ENCODE data around the gene RBBP7.

RBBP7 gene

GRCh38 chrX:16832301-16832700 lies 37.9 kb downstream of the RBBP7 start:
- DNase-seq (ENCODE audit: low spot score), result no peak
- ATAC-seq (ENCODE audit: low read depth), result no peak

DNA sequence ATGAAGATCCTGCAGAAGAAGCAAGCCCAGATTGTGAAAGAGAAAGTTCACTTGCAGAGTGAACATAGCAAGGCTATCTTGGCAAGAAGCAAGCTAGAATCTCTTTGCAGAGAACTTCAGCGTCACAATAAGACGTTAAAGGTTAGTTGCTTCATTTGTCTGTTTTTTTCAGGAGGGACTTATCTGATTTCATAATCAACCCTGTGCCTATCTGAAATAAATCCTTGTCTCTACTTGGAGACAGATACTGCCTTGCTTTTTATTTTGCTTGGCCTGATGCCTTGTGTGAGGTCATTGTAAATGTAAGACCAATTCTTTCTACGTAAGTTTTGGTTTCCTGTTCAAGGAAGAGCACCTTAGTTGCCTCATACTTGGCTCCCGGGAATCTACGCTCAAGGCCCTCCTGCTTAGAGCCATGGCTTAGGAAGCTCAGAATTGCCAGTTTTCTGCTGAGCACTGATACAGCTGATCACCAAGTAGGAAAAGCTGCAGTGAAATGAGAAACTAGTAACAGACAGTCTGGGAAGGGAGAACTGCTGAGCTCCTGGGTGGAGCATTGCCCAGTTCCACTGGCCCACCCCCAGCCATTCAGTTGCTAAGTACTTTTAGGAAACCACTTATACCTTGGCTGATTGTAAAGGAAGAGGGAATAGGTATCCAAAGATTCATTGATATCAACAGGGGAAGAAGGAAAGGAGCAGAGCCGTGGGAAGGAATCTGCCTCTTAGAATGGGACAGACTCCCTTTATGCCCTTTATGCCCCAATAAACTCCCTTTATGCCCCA lies 41.8 kb downstream of the RBBP7 start:
- ATAC-seq (ENCODE audit: low read depth), result peak; percentile 41; the same call in 2 of the 3 replicates
- Histone ChIP-seq H3K27ac (ENCODE audit: poor library complexity, severe bottlenecking) (peak overlapping the region; percentile 92), H3K4me1 (ENCODE audit: insufficient read depth, poor library complexity, severe bottlenecking) (peaks cover 21% of the 10 kb centered on the region), H3K9me3 (ENCODE audit: severe bottlenecking) (no peaks in the 10 kb centered on the region), H3K4me3 (ENCODE audit: severe bottlenecking) (no peak overlapping the region), H3K36me3 (ENCODE audit: low read depth) (peaks cover 29% of the 10 kb centered on the region), H3K27me3 (ENCODE audit: insufficient read depth, poor library complexity, severe bottlenecking) (no peaks in the 10 kb centered on the region)
- no peak for TF ChIP-seq CTCF (IDR thresholded peaks at IDR 0.05; ENCODE audit: poor library complexity, severe bottlenecking)
- DNase-seq (ENCODE audit: low spot score), result no peak

More at GRCh38 chrX:16832301-16832700, 37.9 kb downstream of the RBBP7 start:
- Histone ChIP-seq H3K4me1 (ENCODE audit: insufficient read depth, poor library complexity, severe bottlenecking) (peaks cover 8% of the 10 kb centered on the region), H3K9me3 (ENCODE audit: severe bottlenecking) (no peaks in the 10 kb centered on the region), H3K27ac (ENCODE audit: poor library complexity, severe bottlenecking) (no peak overlapping the region), H3K4me3 (ENCODE audit: severe bottlenecking) (no peak overlapping the region), H3K27me3 (ENCODE audit: insufficient read depth, poor library complexity, severe bottlenecking) (no peaks in the 10 kb centered on the region), H3K36me3 (ENCODE audit: low read depth) (peaks cover 23% of the 10 kb centered on the region)
- no peak for TF ChIP-seq CTCF (IDR thresholded peaks at IDR 0.05; ENCODE audit: poor library complexity, severe bottlenecking)

DNA sequence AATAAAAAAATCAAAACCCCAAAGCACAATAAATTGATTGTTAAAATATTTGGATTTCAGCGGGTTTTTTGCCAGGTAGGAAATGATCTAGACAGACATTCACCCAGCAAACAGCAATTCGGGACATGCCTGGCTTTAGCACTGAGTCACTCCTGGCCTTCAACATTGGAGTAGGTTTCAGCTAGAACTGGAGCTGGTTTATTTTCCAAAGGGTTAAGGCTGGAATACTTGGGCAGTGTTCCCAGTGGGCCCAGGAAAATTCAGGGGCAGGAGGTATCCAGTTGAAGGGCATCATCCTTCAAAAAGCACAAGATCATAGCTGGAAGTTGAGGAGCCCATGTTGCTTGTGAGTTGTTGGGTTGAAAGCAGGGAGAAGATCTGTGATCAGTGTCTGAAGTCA lies 42.9 kb downstream of the RBBP7 start:
- DNase-seq (ENCODE audit: low spot score) (no peak), ATAC-seq (ENCODE audit: low read depth) (peak; percentile 68)
- Histone ChIP-seq H3K27me3 (ENCODE audit: insufficient read depth, poor library complexity, severe bottlenecking) (no peaks in the 10 kb centered on the region), H3K4me3 (ENCODE audit: severe bottlenecking) (no peak overlapping the region), H3K9me3 (ENCODE audit: severe bottlenecking) (no peaks in the 10 kb centered on the region), H3K27ac (ENCODE audit: poor library complexity, severe bottlenecking) (peak overlapping the region; percentile 92), H3K4me1 (ENCODE audit: insufficient read depth, poor library complexity, severe bottlenecking) (peaks cover 26% of the 10 kb centered on the region), H3K36me3 (ENCODE audit: low read depth) (peaks cover 24% of the 10 kb centered on the region)
- no peak for TF ChIP-seq CTCF (IDR thresholded peaks at IDR 0.05; ENCODE audit: poor library complexity, severe bottlenecking)

DNA sequence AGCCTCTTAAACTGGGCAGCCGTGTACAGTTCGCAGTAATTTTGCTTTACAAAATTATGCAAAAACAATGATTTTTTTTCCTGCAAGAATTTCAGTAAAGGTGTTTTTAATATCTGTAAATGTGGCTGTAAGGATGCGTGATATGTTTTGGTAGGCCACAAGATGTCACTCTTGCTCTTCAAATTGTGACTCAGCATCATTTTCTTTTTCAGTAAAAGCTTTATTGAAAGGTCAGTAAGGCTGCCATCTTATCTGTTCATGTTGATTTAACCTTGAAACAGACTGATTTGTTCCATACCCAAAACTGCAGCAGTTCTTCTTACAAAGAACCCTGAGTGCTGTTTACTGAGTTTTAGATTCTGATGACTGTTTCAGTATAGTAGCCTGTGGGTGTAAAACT lies 44.0 kb downstream of the RBBP7 start:
- ATAC-seq (ENCODE audit: low read depth) (no peak), DNase-seq (ENCODE audit: low spot score) (no peak)
- Histone ChIP-seq H3K27me3 (ENCODE audit: insufficient read depth, poor library complexity, severe bottlenecking) (no peaks in the 10 kb centered on the region), H3K27ac (ENCODE audit: poor library complexity, severe bottlenecking) (peak overlapping the region; percentile 92), H3K4me1 (ENCODE audit: insufficient read depth, poor library complexity, severe bottlenecking) (peaks cover 26% of the 10 kb centered on the region), H3K36me3 (ENCODE audit: low read depth) (peaks cover 20% of the 10 kb centered on the region), H3K4me3 (ENCODE audit: severe bottlenecking) (no peak overlapping the region), H3K9me3 (ENCODE audit: severe bottlenecking) (no peaks in the 10 kb centered on the region)
- peak; percentile 59 for TF ChIP-seq CTCF (IDR thresholded peaks at IDR 0.05; ENCODE audit: poor library complexity, severe bottlenecking)
